SK-N-SH treated with all-trans-retinoic acid at 6 μM for 48 hours (cell line): ENCODE measurements around the gene DGUOK.

ENCODE experiments used
- ATAC-seq: fragments of 200-7000 bp; cut with Tn5 transposase; 3 replicates; pipeline ENCODE4 v1.9.1; 2020; ENCODE audit warnings: mild to moderate bottlenecking, moderate library complexity
- ARNTL ChIP-seq: fragments of 450-650 bp; formaldehyde crosslinking; IDR thresholded peaks from 2 replicates; pipeline ENCODE4 v1.5.0; 2020; ENCODE audit warnings: low read depth, mild to moderate bottlenecking, moderate library complexity, borderline replicate concordance
- BACH2 ChIP-seq: fragments of 250-450 bp; sonication (Bioruptor Pico); IDR thresholded peaks from 2 replicates; pipeline ENCODE4 v1.9.0; 2021; ENCODE audit warnings: mild to moderate bottlenecking, borderline replicate concordance
- CREB5 ChIP-seq: fragments of 250-450 bp; sonication (Bioruptor Pico); IDR thresholded peaks from 2 replicates; pipeline ENCODE4 v1.5.1; 2020; ENCODE audit warnings: low read depth, mild to moderate bottlenecking, moderate library complexity
- CSDC2 ChIP-seq: fragments of 250-450 bp; sonication (Bioruptor Pico); IDR thresholded peaks from 2 replicates; pipeline ENCODE4 v1.5.0; 2020; ENCODE audit warnings: mild to moderate bottlenecking, moderate library complexity
- CSRNP3 ChIP-seq: fragments of 250-450 bp; sonication (Bioruptor Pico); IDR thresholded peaks from 2 replicates; pipeline ENCODE4 v1.5.1; 2021; ENCODE audit warnings: mild to moderate bottlenecking, moderate library complexity
- ESRRG ChIP-seq: fragments of 250-450 bp; sonication (Bioruptor Pico); IDR thresholded peaks from 2 replicates; pipeline ENCODE4 v1.6.1; 2021; ENCODE audit warnings: mild to moderate bottlenecking
- ISL1 ChIP-seq: fragments of 250-450 bp; sonication (Bioruptor Pico); IDR thresholded peaks from 2 replicates; pipeline ENCODE4 v2.1.2; 2022; ENCODE audit warnings: mild to moderate bottlenecking, moderate library complexity
- OSR1 ChIP-seq: fragments of 250-450 bp; sonication (Bioruptor Pico); IDR thresholded peaks from 2 replicates; pipeline ENCODE4 v1.8.0; 2022; ENCODE audit warnings: moderate library complexity, mild to moderate bottlenecking, inconsistent platforms
- PATZ1 ChIP-seq: fragments of 250-450 bp; sonication (Bioruptor Pico); IDR thresholded peaks from 2 replicates; pipeline ENCODE4 v1.8.0; 2020; ENCODE audit warnings: mild to moderate bottlenecking, moderate library complexity, borderline replicate concordance
- POU6F1 ChIP-seq: fragments of 250-450 bp; sonication (Bioruptor Pico); IDR thresholded peaks from 2 replicates; pipeline ENCODE4 v1.8.0; 2021; ENCODE audit warnings: low read depth, mild to moderate bottlenecking, moderate library complexity, borderline replicate concordance
- PPARA ChIP-seq: fragments of 250-450 bp; sonication (Bioruptor Pico); IDR thresholded peaks from 2 replicates; pipeline ENCODE4 v1.5.0; 2020; ENCODE audit warnings: mild to moderate bottlenecking, borderline replicate concordance
- SNAI2 ChIP-seq: fragments of 250-450 bp; sonication (Bioruptor Pico); IDR thresholded peaks from 2 replicates; pipeline ENCODE4 v1.5.0; 2020; ENCODE audit warnings: mild to moderate bottlenecking, moderate library complexity
- TCF4 ChIP-seq: fragments of 250-450 bp; sonication (Bioruptor Pico); IDR thresholded peaks from 2 replicates; pipeline ENCODE4 v1.8.0; 2021; ENCODE audit warnings: mild to moderate bottlenecking, moderate library complexity, borderline replicate concordance
- TSHZ2 ChIP-seq: fragments of 250-450 bp; sonication (Bioruptor Pico); IDR thresholded peaks from 2 replicates; pipeline ENCODE4 v1.5.0; 2020; ENCODE audit warnings: mild to moderate bottlenecking, moderate library complexity
- ZC3H10 ChIP-seq: fragments of 250-450 bp; sonication (Bioruptor Pico); IDR thresholded peaks from 2 replicates; pipeline ENCODE4 v1.5.1; 2021; ENCODE audit warnings: mild to moderate bottlenecking, moderate library complexity
- ZFP3 ChIP-seq: fragments of 250-450 bp; sonication (Bioruptor Pico); IDR thresholded peaks from 2 replicates; pipeline ENCODE4 v1.5.0; 2020; ENCODE audit warnings: mild to moderate bottlenecking, moderate library complexity
- ZFP30 ChIP-seq: fragments of 450-650 bp; formaldehyde crosslinking; IDR thresholded peaks from 2 replicates; pipeline ENCODE4 v1.5.0; 2022; ENCODE audit warnings: mild to moderate bottlenecking, moderate library complexity
- ZNF565 ChIP-seq: fragments of 450-650 bp; formaldehyde crosslinking; conservative IDR thresholded peaks from 2 replicates; pipeline ENCODE4 v1.5.0; 2020; ENCODE audit warnings: low read depth, mild to moderate bottlenecking, moderate library complexity
- ZNF8 ChIP-seq: fragments of 450-650 bp; formaldehyde crosslinking; IDR thresholded peaks from 2 replicates; pipeline ENCODE4 v1.5.0; 2020; ENCODE audit warnings: mild to moderate bottlenecking, moderate library complexity

The DGUOK gene

GRCh38 chr2:73993376-73993775 lies 66.7 kb downstream of the DGUOK start (continued):
- TF ChIP-seq TSHZ2 (CRISPR knock-in tag) = no peak
- TF ChIP-seq BACH2 = no peak
- no peak for TF ChIP-seq ISL1
- no peak for TF ChIP-seq ESRRG (CRISPR knock-in tag)
- no peak for TF ChIP-seq ZC3H10 (CRISPR knock-in tag)
- no peak for TF ChIP-seq TCF4 (CRISPR knock-in tag)
- no peak for TF ChIP-seq ZFP30 (CRISPR knock-in tag)
- no peak for TF ChIP-seq SNAI2
- no peak for TF ChIP-seq POU6F1 (CRISPR knock-in tag)

GRCh38 chr2:73993778-73994177 lies 67.1 kb downstream of the DGUOK start:
- TF ChIP-seq ZFP30 (CRISPR knock-in tag) = no peak
- no peak for TF ChIP-seq TSHZ2 (CRISPR knock-in tag)
- TF ChIP-seq ZFP3 (CRISPR knock-in tag) = no peak
- no peak for TF ChIP-seq BACH2
- TF ChIP-seq PATZ1 = no peak
- no peak for TF ChIP-seq ESRRG (CRISPR knock-in tag)
- TF ChIP-seq PPARA (CRISPR knock-in tag) = no peak
- TF ChIP-seq CSRNP3 (CRISPR knock-in tag) = no peak
- no peak for TF ChIP-seq POU6F1 (CRISPR knock-in tag)
- TF ChIP-seq ZNF565 (CRISPR knock-in tag) = no peak
- no peak for TF ChIP-seq CSDC2 (CRISPR knock-in tag)
- TF ChIP-seq CREB5 = no peak
- no peak for TF ChIP-seq ZNF8
- no peak for TF ChIP-seq SNAI2
- TF ChIP-seq OSR1 = no peak
- TF ChIP-seq ARNTL (CRISPR knock-in tag) = no peak
- no peak for ATAC-seq
